DOHH2 (cell line): ENCODE results near the gene CLIP3.
A peak's percentile ranks its signal among the peaks of the same experiment; 100 is the strongest.

ENCODE experiments used
- H3F3A ChIP-seq: fragments of 200-600 bp; sonication (generic), shearing (Covaris generic); 2 replicates; pipeline ENCODE4 v1.6.0; 2016; ENCODE audit warnings: antibody characterized with exemption, mild to moderate bottlenecking; ENCODE audit not compliant: control insufficient read depth, insufficient read depth
- H3K27ac ChIP-seq: fragments of 200-600 bp; sonication (generic); 2 replicates; pipeline ENCODE4 v1.5.1; 2014; ENCODE audit warnings: low read depth, mild to moderate bottlenecking, low read length, moderate library complexity
- H3K27me3 ChIP-seq: fragments of 200-600 bp; sonication (generic); 2 replicates; pipeline ENCODE4 v1.6.1; 2014; ENCODE audit warnings: mild to moderate bottlenecking, low read length, mixed read lengths; ENCODE audit not compliant: control insufficient read depth
- H3K36me3 ChIP-seq: fragments of 200-600 bp; sonication (generic); 2 replicates; pipeline ENCODE4 v1.6.1; 2014; ENCODE audit warnings: mild to moderate bottlenecking, low read length, moderate library complexity, mixed read lengths; ENCODE audit not compliant: control insufficient read depth
- H3K4me1 ChIP-seq: fragments of 200-600 bp; sonication (generic); 2 replicates; pipeline ENCODE4 v1.6.1; 2014; ENCODE audit warnings: mild to moderate bottlenecking, low read length, mixed read lengths; ENCODE audit not compliant: control insufficient read depth
- H3K4me2 ChIP-seq: fragments of 200-600 bp; sonication (generic); 2 replicates; pipeline ENCODE4 v1.6.0; 2014; ENCODE audit warnings: mild to moderate bottlenecking, low read length, moderate library complexity
- H3K4me3 ChIP-seq: fragments of 200-600 bp; sonication (generic); 2 replicates; pipeline ENCODE4 v1.5.1; 2014; ENCODE audit warnings: mild to moderate bottlenecking, low read length, mixed read lengths
- H3K79me2 ChIP-seq: fragments of 200-600 bp; sonication (generic); 2 replicates; pipeline ENCODE4 v1.6.1; 2014; ENCODE audit warnings: mild to moderate bottlenecking, low read length, mixed read lengths; ENCODE audit not compliant: control insufficient read depth
- H3K9me2 ChIP-seq: fragments of 200-600 bp; sonication (generic); replicated peaks from 2 replicates; pipeline ENCODE4 v1.6.1; 2014; ENCODE audit warnings: mild to moderate bottlenecking, low read length, mixed read lengths; ENCODE audit not compliant: control insufficient read depth
- H3K9me3 ChIP-seq: fragments of 200-600 bp; sonication (generic); 2 replicates; pipeline ENCODE4 v1.6.1; 2014; ENCODE audit warnings: antibody characterized with exemption, low read length, mixed read lengths; ENCODE audit not compliant: control insufficient read depth, insufficient read depth
- H4K20me1 ChIP-seq: fragments of 200-600 bp; sonication (generic); 2 replicates; pipeline ENCODE4 v1.6.0; 2014; ENCODE audit warnings: low read depth, mild to moderate bottlenecking, antibody characterized with exemption, low read length, moderate library complexity; ENCODE audit not compliant: control insufficient read depth, insufficient read depth
- CTCF ChIP-seq: fragments of 200-600 bp; sonication (generic); IDR thresholded peaks from one replicate; pipeline ENCODE4 v1.5.1; 2014; ENCODE audit warnings: antibody characterized with exemption, mild to moderate bottlenecking, low read depth, low read length; ENCODE audit not compliant: poor library complexity, severe bottlenecking
- EZH2phosphoT487 ChIP-seq: fragments of 200-600 bp; sonication (generic); IDR thresholded peaks from 2 replicates; pipeline ENCODE4 v1.6.1; 2017; ENCODE audit warnings: borderline replicate concordance, mild to moderate bottlenecking, antibody characterized with exemption, low read length, moderate library complexity, mixed read lengths

The CLIP3 gene

GRCh38 chr19:36040495-36040894 lies 7.8 kb upstream of the CLIP3 start:
- TF ChIP-seq CTCF (no peak), EZH2phosphoT487 (no peak)
- no peaks in the 10 kb centered on the region for H4K20me1 ChIP-seq
- no peaks in the 10 kb centered on the region for H3F3A ChIP-seq
- no peaks in the 10 kb centered on the region for H3K4me1 ChIP-seq
- H3K9me3 ChIP-seq, result no peaks in the 10 kb centered on the region
- H3K27ac ChIP-seq, result no peak overlapping the region
- H3K36me3 ChIP-seq, result no peaks in the 10 kb centered on the region
- H3K9me2 ChIP-seq, result no peaks in the 10 kb centered on the region
- no peak overlapping the region for H3K4me2 ChIP-seq
- H3K4me3 ChIP-seq, result no peak overlapping the region
- H3K79me2 ChIP-seq, result no peaks in the 10 kb centered on the region
- no peaks in the 10 kb centered on the region for H3K27me3 ChIP-seq

GRCh38 chr19:36031308-36031707 lies 1.4 kb downstream of the CLIP3 start:
- H3K79me2 ChIP-seq, result no peaks in the 10 kb centered on the region
- H3K4me2 ChIP-seq, result no peak overlapping the region

GRCh38 chr19:36030264-36031148 lies 2.2 kb downstream of the CLIP3 start:
- Histone ChIP-seq H3F3A (no peaks in the 10 kb centered on the region), H3K27ac (no peak overlapping the region), H3K4me3 (no peak overlapping the region), H4K20me1 (peaks cover 3% of the 10 kb centered on the region; the same call in 1 of the 2 replicates), H3K4me2 (no peak overlapping the region), H3K36me3 (no peaks in the 10 kb centered on the region; the same call in 1 of the 2 replicates), H3K4me1 (peaks cover 2% of the 10 kb centered on the region; the same call in 1 of the 2 replicates), H3K9me3 (no peaks in the 10 kb centered on the region), H3K79me2 (no peaks in the 10 kb centered on the region), H3K27me3 (no peaks in the 10 kb centered on the region), H3K9me2 (no peaks in the 10 kb centered on the region)
- TF ChIP-seq CTCF (peak; percentile 16), EZH2phosphoT487 (no peak)

More at GRCh38 chr19:36031308-36031707, 1.4 kb downstream of the CLIP3 start:
- no peak overlapping the region for H3K27ac ChIP-seq
- no peak overlapping the region for H3K4me3 ChIP-seq
- peaks cover 2% of the 10 kb centered on the region; the same call in 1 of the 2 replicates for H3K4me1 ChIP-seq
- TF ChIP-seq EZH2phosphoT487, result no peak
- no peak for TF ChIP-seq CTCF
- no peaks in the 10 kb centered on the region for H3F3A ChIP-seq
- H3K36me3 ChIP-seq, result no peaks in the 10 kb centered on the region
- H3K9me2 ChIP-seq, result no peaks in the 10 kb centered on the region
- H3K27me3 ChIP-seq, result no peaks in the 10 kb centered on the region
- H4K20me1 ChIP-seq, result peaks cover 3% of the 10 kb centered on the region; the same call in 1 of the 2 replicates
- no peaks in the 10 kb centered on the region for H3K9me3 ChIP-seq
